GM12878 (cell line): ENCODE measurements around the gene COTL1. TPM values are rescaled to one million over a fixed set of nuclear protein-coding genes. Genes with fewer than 3 reads are reported as not detected.
A peak's percentile ranks its signal among the peaks of the same experiment; 100 is the strongest.

Experiments used
- ATAC-seq: fragments of 200-7000 bp; cut with Tn5 transposase; 3 replicates; pipeline ENCODE4 v1.9.1; 2020; ENCODE audit warnings: mild to moderate bottlenecking, moderate library complexity
- Bru-seq: library from RNA; stranded (reverse); fragments of 400-500 nt; gene quantifications from one replicate; lab custom pipeline; 2021; lab: Mats Ljungman, UMichigan
- BruChase-seq, 2 experiments: library from RNA; stranded (reverse); fragments of 400-500 nt; gene quantifications; one replicate each; lab custom pipeline; 2021; lab: Mats Ljungman, UMichigan
- BruUV-seq: library from RNA; stranded (reverse); fragments of 400-500 nt; replicated peaks from 2 replicates; lab custom pipeline; 2021; lab: Mats Ljungman, UMichigan
- CTCF ChIA-PET: fragments of 300-600 bp; sonication (Branson Sonifier 250); formaldehyde crosslinking; extraction: SDS; loops from one replicate; lab custom pipeline; 2021; ENCODE audit warnings: inconsistent platforms; lab: Yijun Ruan, JAX
- POLR2A ChIA-PET: fragments of 350-600 bp; formaldehyde crosslinking; extraction: SDS; loops from one replicate; lab custom pipeline; 2021; ENCODE audit warnings: inconsistent platforms; lab: Charles Lee
- RAD21 ChIA-PET: fragments of 300-600 bp; sonication (Branson Sonifier 250); formaldehyde crosslinking; loops from one replicate; lab custom pipeline; 2023; ENCODE audit warnings: antibody characterized with exemption; ENCODE audit not compliant: unreplicated experiment; lab: Charles Lee
- SMC1A ChIA-PET: fragments of 300-600 bp; sonication (Branson Sonifier 250); formaldehyde crosslinking; loops from one replicate; lab custom pipeline; 2023; ENCODE audit not compliant: unreplicated experiment, uncharacterized antibody; lab: Charles Lee
- DNase-seq: peaks from one replicate; pipeline ENCODE4 v3.0.0-alpha.2; 2011; ENCODE audit warnings: low read depth, low spot score
- FAIRE-seq: peaks from 3 replicates; lab custom pipeline; 2011; peaks lifted over from hg19 to GRCh38; lab: Jason Lieb, UNC
- H2AFZ ChIP-seq: 2 replicates; pipeline ENCODE4 v1.6.0; 2011; ENCODE audit warnings: low read depth, low read length, control low read depth; ENCODE audit not compliant: control insufficient read depth
- H3K27ac ChIP-seq: 2 replicates; pipeline ENCODE4 v1.5.1; 2011; ENCODE audit warnings: control low read depth; ENCODE audit not compliant: control insufficient read depth, insufficient read depth
- H3K27me3 ChIP-seq, 2 experiments: replicated peaks in 1 of 2; 2 replicates each; pipeline versions ENCODE4 v1.6.0 to v1.6.1; 2011; ENCODE audit warnings: low read length in 1 of 2; ENCODE audit not compliant: control insufficient read depth in 2 of 2, insufficient read depth in 2 of 2
- H3K36me3 ChIP-seq, 2 experiments: 2 replicates each; pipeline ENCODE4 v1.5.1; 2011; ENCODE audit warnings: low read length in 1 of 2; ENCODE audit not compliant: control insufficient read depth in 2 of 2, insufficient read depth in 2 of 2
- H3K4me1 ChIP-seq: 2 replicates; pipeline ENCODE4 v1.6.1; 2011; ENCODE audit warnings: mild to moderate bottlenecking, low read length, moderate library complexity, mixed read lengths; ENCODE audit not compliant: control insufficient read depth, insufficient read depth
- H3K4me2 ChIP-seq: 2 replicates; pipeline ENCODE4 v1.6.0; 2011; ENCODE audit warnings: control low read depth; ENCODE audit not compliant: control insufficient read depth, insufficient read depth
- H3K4me3 ChIP-seq: fragments of 200-600 bp; sonication (generic); 2 replicates; pipeline ENCODE4 v1.5.1; 2016
- H3K79me2 ChIP-seq: 2 replicates; pipeline ENCODE4 v1.6.0; 2011; ENCODE audit warnings: low read length; ENCODE audit not compliant: control insufficient read depth, insufficient read depth
- H3K9ac ChIP-seq: 2 replicates; pipeline ENCODE4 v1.8.0; 2011; ENCODE audit warnings: low read length, control low read depth, mixed read lengths; ENCODE audit not compliant: control insufficient read depth, insufficient read depth
- H3K9me3 ChIP-seq: replicated peaks from 3 replicates; pipeline ENCODE4 v1.5.1; 2011; ENCODE audit warnings: mild to moderate bottlenecking, low read length; ENCODE audit not compliant: control insufficient read depth, insufficient read depth
- H4K20me1 ChIP-seq: 2 replicates; pipeline ENCODE4 v1.6.0; 2011; ENCODE audit not compliant: control insufficient read depth, insufficient read depth
- BACH1 ChIP-seq: fragments of 450-650 bp; IDR thresholded peaks from 2 replicates; pipeline ENCODE4 v1.6.1; 2017; ENCODE audit warnings: mild to moderate bottlenecking, borderline replicate concordance
- DPF2 ChIP-seq: fragments of 450-650 bp; IDR thresholded peaks from 2 replicates; pipeline ENCODE4 v1.6.1; 2017; ENCODE audit warnings: mild to moderate bottlenecking
- FOXK2 ChIP-seq: fragments of 450-650 bp; IDR thresholded peaks from 2 replicates; pipeline ENCODE4 v1.6.1; 2017; ENCODE audit warnings: mild to moderate bottlenecking, moderate library complexity
- NR2C1 ChIP-seq: fragments of 450-650 bp; IDR thresholded peaks from 2 replicates; pipeline ENCODE4 v1.6.1; 2017; ENCODE audit warnings: antibody characterized with exemption, mild to moderate bottlenecking, moderate library complexity
- NR2F1 ChIP-seq: fragments of 450-650 bp; conservative IDR thresholded peaks from 2 replicates; pipeline ENCODE4 v1.6.1; 2017; ENCODE audit warnings: mild to moderate bottlenecking
- PAX8 ChIP-seq: fragments of 450-650 bp; IDR thresholded peaks from 2 replicates; pipeline ENCODE4 v1.6.1; 2017; ENCODE audit warnings: mild to moderate bottlenecking, moderate library complexity
- POLR2AphosphoS5 ChIP-seq: IDR thresholded peaks from 2 replicates; pipeline ENCODE4 v1.6.1; 2011; ENCODE audit warnings: mild to moderate bottlenecking, low read length, inconsistent platforms
- REST ChIP-seq: IDR thresholded peaks from 2 replicates; pipeline ENCODE4 v1.6.1; 2012; ENCODE audit warnings: mild to moderate bottlenecking, low read depth, low read length
- SKIL ChIP-seq: fragments of 450-650 bp; IDR thresholded peaks from 2 replicates; pipeline ENCODE4 v1.6.1; 2017; ENCODE audit warnings: mild to moderate bottlenecking, low read depth, inconsistent platforms; ENCODE audit not compliant: poor library complexity, severe bottlenecking
- YY1 ChIP-seq: IDR thresholded peaks from 2 replicates; pipeline ENCODE4 v1.6.1; 2011; ENCODE audit warnings: low read depth, mild to moderate bottlenecking, low read length
- ZNF207 ChIP-seq: fragments of 450-650 bp; IDR thresholded peaks from 2 replicates; pipeline ENCODE4 v1.6.1; 2014; ENCODE audit warnings: antibody characterized with exemption, mild to moderate bottlenecking, borderline replicate concordance
- ZZZ3 ChIP-seq: IDR thresholded peaks from 2 replicates; pipeline ENCODE4 v1.6.1; 2011; ENCODE audit warnings: low read depth; ENCODE audit not compliant: control insufficient read depth, insufficient read length
- WGBS: methylation state at CpG from one replicate; pipeline ENCODE4 v1.1.6; 2016; ENCODE audit warnings: low lambda C conversion rate; ENCODE audit not compliant: insufficient replicate concordance, insufficient coverage; ENCODE audit errors: missing lambda C conversion rate; 5-methylcytosine and 5-hydroxymethylcytosine counted together
- in situ Hi-C: fragments of 300-500 bp; cut with MboI; formaldehyde crosslinking; loops from 9 replicates; pipeline ENCODE4 v1.14.3; 2018; ENCODE audit warnings: mixed read lengths
- intact Hi-C: fragments of 100-400 bp; cut with micrococcal nuclease; formaldehyde crosslinking; loops from one replicate; pipeline ENCODE4 v1.14.2; 2022; ENCODE audit not compliant: unreplicated experiment
- long read RNA-seq, 2 experiments: library from polyadenylated mRNA; unstranded; transcript quantifications; one replicate each; pipeline ENCODE4 v2.0.0, GENCODE V29; 2019 to 2020
- polyA minus RNA-seq, 3 experiments: library from RNA; depleted of rRNA, polyadenylated mRNA; stranded (reverse); fragments of >200 nt; gene quantifications; 2 replicates each; pipeline ENCODE4 v1.2.3, GENCODE V29; 2011
- polyA plus RNA-seq, 11 experiments: library from polyadenylated mRNA; depleted of rRNA in 4 of 11; unstranded in 6 of 11; stranded (reverse) in 5 of 11; fragments of >200 nt; fragmentation: Nextera tagmentation in 4 of 11; fragmentation: Illumina TruSeq in 1 of 11; extraction: Ambion mirVana in 4 of 11; extraction: Trizol in 1 of 11; gene quantifications; 1 replicate in 1 of 11; 2 replicates in 10 of 11; pipeline versions ENCODE4 v1.2.1 to v1.2.3, GENCODE V29; 2011 to 2016; ENCODE audit warnings: inconsistent platforms in 2 of 11, missing spikeins in 2 of 11, low read depth in 1 of 11
- total RNA-seq, 4 experiments: library from RNA; depleted of rRNA in 3 of 4; stranded (reverse); fragments of >200 nt in 3 of 4; fragmentation: Illumina TruSeq in 1 of 4; extraction: Trizol in 1 of 4; gene quantifications; 2 replicates each; pipeline versions ENCODE4 v1.2.1 to v1.2.3, GENCODE V29; 2013 to 2021

The COTL1 gene
- 94.3 and 106 TPM in 2 replicates for total RNA-seq (2013; cell fraction: nucleolus; rRNA removed)
- total RNA-seq (2014; rRNA removed) (417 and 464 TPM in 2 replicates), total RNA-seq (2014; rRNA removed; fragmentation: Illumina TruSeq; extraction: Trizol) (241 and 279 TPM in 2 replicates), total RNA-seq (2021) (675 and 688 TPM in 2 replicates), polyA plus RNA-seq (2011; rRNA removed) (136 and 205 TPM in 2 replicates), polyA plus RNA-seq (2014; fragmentation: Illumina TruSeq; extraction: Trizol) (257 and 493 TPM in 2 replicates), polyA plus RNA-seq (2014; fragmentation: Nextera tagmentation; extraction: Ambion mirVana) (100 to 1,000 TPM; 140 to 235 TPM), polyA plus RNA-seq (2014; rRNA removed) (382 and 423 TPM in 2 replicates), polyA plus RNA-seq (2016; fragmentation: Nextera tagmentation; extraction: Ambion mirVana) (100 to 1,000 TPM; 146 to 894 TPM), polyA minus RNA-seq (2011; rRNA and poly(A)+ RNA removed) (103 and 174 TPM in 2 replicates), Bru-seq, nascent RNA (percentile 95 among the genes with signal in this experiment), BruChase-seq, experiment 1, labeled RNA remaining after a 6-hour chase (percentile 93 among the genes with signal in this experiment), BruChase-seq, experiment 2, labeled RNA remaining after a 2-hour chase (percentile 83 among the genes with signal in this experiment)
- polyA plus RNA-seq (2011; ENCODE audit: low read depth), result 255 TPM
- polyA plus RNA-seq (2011; cell fraction: cytosol; rRNA removed), result 261 and 288 TPM in 2 replicates
- 174 and 206 TPM in 2 replicates for polyA plus RNA-seq (2011; cell fraction: nucleus; rRNA removed)
- 331 and 436 TPM in 2 replicates for polyA plus RNA-seq (2012)
- 77.1 and 81.1 TPM in 2 replicates for polyA minus RNA-seq (2011; cell fraction: cytosol; rRNA and poly(A)+ RNA removed)
- 78.5 and 132 TPM in 2 replicates for polyA minus RNA-seq (2011; cell fraction: nucleus; rRNA and poly(A)+ RNA removed)
- long read RNA-seq, experiment 1, transcript COTL1-201 (4 exons, 1,843 nt), result major isoform, 1,175 of 1,218 reads
- long read RNA-seq, experiment 1, partial matches to known transcripts, result 4 of 1,218 reads
- long read RNA-seq, experiment 1, other reads (novel, unspliced or antisense), result 34 of 1,218 reads
- long read RNA-seq, experiment 2, transcript COTL1-202 (2 exons, 781 nt), result minor isoform, 7 of 206 reads
- long read RNA-seq, experiment 2, transcript COTL1-201 (4 exons, 1,843 nt), result major isoform, 79 of 206 reads
- long read RNA-seq, experiment 2, partial matches to known transcripts, result 3 of 206 reads
- long read RNA-seq, experiment 2, other reads (novel, unspliced or antisense), result 117 of 206 reads

GRCh38 chr16:84617791-84618580, at the start of gene COTL1:
Gene COTL1 (minus strand): TSS chr16:84618078. CDS start chr16:84617914, 164 bp downstream.
- Histone ChIP-seq H3K9me3 (no peaks in the 10 kb centered on the region), H3K4me2 (peak within 1 kb of the TSS; percentile 92), H3K79me2 (peaks cover 48% of the 10 kb centered on the region), H4K20me1 (peaks cover 9% of the 10 kb centered on the region), H2AFZ (no peak within 1 kb of the TSS), H3K4me3 (peak within 1 kb of the TSS; percentile 99), H3K9ac (peak within 1 kb of the TSS; percentile 84), H3K27ac (peak within 1 kb of the TSS; percentile 78), H3K4me1 (peaks cover 42% of the 10 kb centered on the region), H3K36me3 (peaks cover 11 to 12% of the 10 kb centered on the region in 2 experiments), H3K27me3 (no peaks in the 10 kb centered on the region)
- in situ Hi-C loops (loop anchor here (25.0 kb wide), 1 partner anchor 944 kb away; no protein-coding TSS in a partner anchor), intact Hi-C loops (loop anchor here (1.0 to 2.0 kb wide), 2 partner anchors 24 to 103 kb away; no protein-coding TSS in a partner anchor)
- POLR2A ChIA-PET, result interaction anchor here (1.0 to 10.6 kb wide), 4 partner anchors 17 to 103 kb away, joined by 3 to 214 read pairs (median 7); no protein-coding TSS in a partner anchor
- BruUV-seq, result no TSS peak
- SMC1A ChIA-PET, result interaction anchor here (1.1 to 14.0 kb wide), 6 partner anchors 16 to 109 kb away, joined by 3 to 229 read pairs (median 8); no protein-coding TSS in a partner anchor
- CTCF ChIA-PET, result interaction anchor here (1.0 to 2.6 kb wide), 3 partner anchors 106 to 113 kb away, joined by 3 to 40 read pairs (median 15); no protein-coding TSS in a partner anchor
- DNase-seq (no peak), FAIRE-seq (no peak), ATAC-seq (peak; percentile 76)
- RAD21 ChIA-PET, result interaction anchor here (1.6 to 11.3 kb wide), 3 partner anchors 16 to 112 kb away, joined by 3 to 224 read pairs (median 194); no protein-coding TSS in a partner anchor
- WGBS, result under 1% methylated on average over 43 of the region's 76 CpGs
- TF ChIP-seq REST (0 out of 2 replicates have a peak, but pooled peaks have one; percentile 33), NR2F1 (peak; percentile 65), YY1 (0 out of 2 replicates have a peak, but pooled peaks have one; percentile 41), ZNF207 (no peak), FOXK2 (no peak), DPF2 (peak; percentile 71; the same call in 1 of the 2 replicates), PAX8 (no peak), ZZZ3 (no peak), BACH1 (peak; percentile 98), NR2C1 (0 out of 2 replicates have a peak, but pooled peaks have one; percentile 10), POLR2AphosphoS5 (peak; percentile 86; the same call in 1 of the 2 replicates), SKIL (no peak)
